Spleen (tissue), 7 donors: Measurements from ENCODE around the gene DTX3L.

Source experiments
- CTCF ChIP-seq, 11 experiments: fragments of 200-600 bp in 7 of 11; fragments of 450-650 bp in 4 of 11; sonication (generic) in 4 of 11; IDR thresholded peaks in 8 of 11; conservative IDR thresholded peaks in 3 of 11; 1 replicate in 7 of 11; 2 replicates in 4 of 11; pipeline versions ENCODE4 v1.4.0 to v1.8.0; 2016 to 2021; ENCODE audit warnings: antibody characterized with exemption in 11 of 11, inconsistent platforms in 4 of 11, mild to moderate bottlenecking in 1 of 11
- POLR2A ChIP-seq, 3 donors: fragments of 450-650 bp; IDR thresholded peaks; one replicate each; pipeline ENCODE4 v1.5.1; 2017; ENCODE audit warnings: antibody characterized with exemption in 3 of 3, mild to moderate bottlenecking in 1 of 3
- POLR2AphosphoS5 ChIP-seq, 3 donors: sonication (generic); formaldehyde crosslinking; IDR thresholded peaks; one replicate each; pipeline ENCODE4 v1.5.1; 2017; ENCODE audit warnings: antibody characterized with exemption in 3 of 3
- donor health status: DM: no; HTN: no; CAD: no; lungs with moderate emphysema.
- donor health status: DM: no; HTN: no; CAD: no.
- donor health status: DM: no; HTN: no; CAD: no.

- TF ChIP-seq POLR2A (IDR thresholded peaks at IDR 0.05) (no peak), CTCF (IDR thresholded peaks at IDR 0.05 in 8 of 11, conservative IDR thresholded peaks at IDR 0.05 in 3 of 11) (no peak), POLR2AphosphoS5 (IDR thresholded peaks at IDR 0.05) (no peak)
Observed at GRCh38 chr3:122594025-122594424, 29.9 kb downstream of the DTX3L start.
